HG02981 (cell line): Measurements from ENCODE around the gene REELD1.

Experiments used
- ATAC-seq: cut with Tn5 transposase; IDR thresholded peaks from one replicate; pipeline ENCODE4 v1.9.1; 2021; ENCODE audit warnings: mild to moderate bottlenecking, moderate library complexity; ENCODE audit not compliant: unreplicated experiment

The REELD1 gene

GRCh38 chr4:146265950-146266490 lies 51.7 kb downstream of the REELD1 start:
- ATAC-seq: no peak

GRCh38 chr4:146267826-146268225 lies 53.5 kb downstream of the REELD1 start:
- ATAC-seq: no peak

DNA sequence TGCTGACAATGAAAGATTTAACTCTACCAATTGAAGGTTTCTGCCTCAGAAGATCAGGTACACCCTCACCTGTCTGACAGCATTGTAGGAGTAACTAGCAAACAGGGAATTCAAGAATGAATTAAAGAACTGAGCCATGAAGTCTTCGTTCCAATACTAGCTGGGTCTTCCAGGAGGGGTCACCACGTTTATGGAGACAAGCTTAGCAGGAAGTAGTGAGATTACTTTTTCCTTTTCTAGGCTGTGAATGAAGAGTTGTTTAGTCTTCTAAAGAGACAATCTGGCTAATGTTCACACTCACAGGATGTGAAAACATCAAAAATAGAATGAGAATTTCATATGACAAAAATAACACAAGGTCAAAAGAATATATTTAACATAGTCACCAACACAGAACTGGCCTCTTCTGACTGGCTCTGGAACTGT lies 54.9 kb downstream of the REELD1 start:
- peak; percentile 40 for ATAC-seq

DNA sequence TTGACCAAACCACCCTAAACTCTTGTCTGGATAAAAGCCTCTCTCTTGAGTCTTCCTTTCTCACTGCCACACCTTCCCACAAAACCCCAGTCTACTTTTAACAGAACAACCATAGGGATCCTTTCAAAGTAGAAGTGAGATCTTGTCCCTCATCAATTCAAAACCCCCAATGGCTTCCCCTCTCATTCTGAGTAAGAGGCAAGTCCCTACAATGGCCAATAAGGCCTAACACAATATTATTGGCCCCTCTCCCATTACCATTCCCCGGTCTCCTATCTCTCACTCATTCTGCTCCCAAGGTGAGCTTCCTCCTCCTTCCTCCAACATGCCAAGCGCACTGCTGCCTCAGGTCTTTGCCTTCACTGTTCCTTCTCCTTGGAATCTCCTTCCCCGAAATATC lies 57.1 kb downstream of the REELD1 start:
- ATAC-seq: no peak

DNA sequence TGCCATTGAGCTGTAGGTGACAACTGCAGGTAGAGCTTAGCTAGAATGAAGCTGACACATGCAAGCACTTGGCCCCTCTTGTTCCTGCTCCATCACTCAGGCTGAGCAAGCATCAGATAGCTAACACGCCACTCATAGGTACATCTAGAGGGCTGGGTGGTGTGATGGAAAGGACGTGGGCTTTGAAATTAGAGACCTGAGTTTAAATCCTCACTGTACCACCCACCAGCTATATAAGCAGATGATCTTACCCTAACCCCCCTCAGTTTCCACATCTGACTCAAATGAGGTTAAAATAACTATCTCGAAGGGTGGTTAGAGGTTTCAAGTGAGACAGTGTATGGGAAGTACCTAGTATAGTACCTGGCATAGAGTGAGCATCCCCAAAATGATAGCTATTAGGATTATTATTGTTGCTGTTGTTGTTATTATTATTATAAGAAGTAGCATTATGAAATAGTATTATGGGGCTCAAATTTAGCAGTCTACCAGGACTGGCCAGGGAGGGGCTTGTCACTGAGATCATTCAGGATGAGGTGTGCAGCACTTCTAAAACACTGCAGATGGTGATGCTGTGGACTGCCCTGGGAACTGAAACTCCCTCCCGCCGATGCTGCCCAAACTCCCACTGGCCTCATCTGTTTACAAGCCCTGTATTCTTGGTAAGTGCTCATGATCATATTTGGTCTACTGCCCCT lies 59.0 kb downstream of the REELD1 start:
- peak; percentile 68 for ATAC-seq

GRCh38 chr4:146274774-146275173 lies 60.4 kb downstream of the REELD1 start:
- ATAC-seq: no peak

- no peak for ATAC-seq
Measured at GRCh38 chr4:146275370-146275769, 61.0 kb downstream of the REELD1 start.

GRCh38 chr4:146278986-146279385 lies 64.6 kb downstream of the REELD1 start:
- no peak for ATAC-seq
